HT-29 (cell line): ENCODE measurements around the gene ZP1. TPM values are rescaled to one million over a fixed set of nuclear protein-coding genes. Genes with fewer than 3 reads are reported as not detected.
A peak's percentile ranks its signal among the peaks of the same experiment; 100 is the strongest.
"Not testable (repeated sequence)": the region's sequence is repeated elsewhere in the genome, so short reads cannot be mapped to it uniquely, and the experiment has no call there.

Source experiments
- DNase-seq: peaks from one replicate; pipeline ENCODE4 v3.0.0-alpha.2; 2015; ENCODE audit warnings: low spot score
- total RNA-seq: library from RNA; depleted of rRNA; stranded (reverse); fragments of >200 nt; shearing (Covaris generic); gene quantifications from 2 replicates; pipeline ENCODE4 v1.2.3, GENCODE V29; 2014

ZP1 gene
- total RNA-seq, 1 experiment from 2014 or later, result not detected

GRCh38 chr11:60906132-60906972, 39.0 kb downstream of the ZP1 start, which contains the start of gene PRPF19:
Gene PRPF19 (minus strand): TSS chr11:60906585. CDS start chr11:60906382, 203 bp downstream.
- peak; percentile 99 for DNase-seq

GRCh38 chr11:60908803-60909202, 41.5 kb downstream of the ZP1 start:
- DNase-seq, result no peak

- not testable (repeated sequence) for DNase-seq
These were observed 42.4 kb downstream of the ZP1 start for GRCh38 chr11:60909680-60910280.

GRCh38 chr11:60910281-60910687, 42.9 kb downstream of the ZP1 start:
- DNase-seq, result no peak

GRCh38 chr11:60910711-60911380, 43.5 kb downstream of the ZP1 start:
- DNase-seq, result peak; percentile 14

GRCh38 chr11:60912223-60912850, 45.0 kb downstream of the ZP1 start:
- no peak for DNase-seq

- no peak for DNase-seq
These were observed 45.6 kb downstream of the ZP1 start for GRCh38 chr11:60912851-60913528.

- DNase-seq, result peak; percentile 95
These were observed 46.7 kb downstream of the ZP1 start, which contains the start of gene TMEM109 for GRCh38 chr11:60913793-60914632. Gene TMEM109 (plus strand): TSS chr11:60914158. CDS start chr11:60919694, 5,536 bp downstream.

GRCh38 chr11:60914633-60915247, 47.4 kb downstream of the ZP1 start:
- DNase-seq, result peak; percentile 42

- DNase-seq, result peak; percentile 91
These were observed 48.0 kb downstream of the ZP1 start for GRCh38 chr11:60915248-60915914.

- DNase-seq, result no peak
These were observed 49.4 kb downstream of the ZP1 start for GRCh38 chr11:60916669-60917206.

- DNase-seq, result no peak
These were observed 49.9 kb downstream of the ZP1 start for GRCh38 chr11:60917267-60917666.

GRCh38 chr11:60918251-60918938, 51.1 kb downstream of the ZP1 start:
- no peak for DNase-seq

- no peak for DNase-seq
These were observed 51.6 kb downstream of the ZP1 start for GRCh38 chr11:60918939-60919265.

- DNase-seq, result no peak
These were observed 52.0 kb downstream of the ZP1 start for GRCh38 chr11:60919320-60919719.

GRCh38 chr11:60919956-60920355, 52.6 kb downstream of the ZP1 start:
- no peak for DNase-seq

GRCh38 chr11:60921259-60921658, 53.9 kb downstream of the ZP1 start:
- no peak for DNase-seq

- DNase-seq, result no peak
These were observed 54.5 kb downstream of the ZP1 start for GRCh38 chr11:60921777-60922335.
